WTC11 (cell line): ENCODE measurements around the gene RBM10. TPM values are rescaled to one million over a fixed set of nuclear protein-coding genes. Genes with fewer than 3 reads are reported as not detected.

Experiments
- ATAC-seq: fragments of 200-7000 bp; cut with Tn5 transposase; 2 replicates; pipeline ENCODE4 v1.10.0; 2021; ENCODE audit warnings: mild to moderate bottlenecking, moderate library complexity
- CTCF ChIA-PET: fragments of 300-600 bp; sonication (Branson Sonifier 250); formaldehyde crosslinking; loops from one replicate; lab custom pipeline; 2021; ENCODE audit warnings: antibody characterized with exemption; lab: Charles Lee
- POLR2A ChIA-PET: fragments of 350-600 bp; sonication (Branson Sonifier 250); formaldehyde crosslinking; loops from one replicate; lab custom pipeline; 2021; ENCODE audit warnings: antibody characterized with exemption; lab: Charles Lee
- DNase-seq: peaks from one replicate; pipeline ENCODE4 v3.0.0; 2021; ENCODE audit warnings: low spot score
- H3K27ac Mint-ChIP-seq: 2 replicates; pipeline ENCODE4 v1.8.0; 2021; ENCODE audit warnings: mixed read lengths
- H3K27me3 Mint-ChIP-seq: 2 replicates; pipeline ENCODE4 v1.8.0; 2021; ENCODE audit warnings: low read depth, mild to moderate bottlenecking, moderate library complexity, mixed read lengths
- H3K36me3 Mint-ChIP-seq: 2 replicates; pipeline ENCODE4 v1.8.0; 2021; ENCODE audit warnings: mixed read lengths
- H3K4me1 Mint-ChIP-seq: 2 replicates; pipeline ENCODE4 v1.8.0; 2022; ENCODE audit warnings: mixed read lengths
- H3K4me3 Mint-ChIP-seq: 2 replicates; pipeline ENCODE4 v1.8.0; 2021; ENCODE audit warnings: mild to moderate bottlenecking, moderate library complexity, mixed read lengths
- H3K9me3 Mint-ChIP-seq: 2 replicates; pipeline ENCODE4 v1.8.0; 2021; ENCODE audit warnings: mixed read lengths
- ATF2 ChIP-seq: sonication (generic); formaldehyde crosslinking; IDR thresholded peaks from 2 replicates; pipeline ENCODE4 v1.8.1; 2022; ENCODE audit warnings: low read depth, missing genetic modification reagents, borderline replicate concordance
- ATF3 ChIP-seq: sonication (generic); formaldehyde crosslinking; conservative IDR thresholded peaks from 2 replicates; pipeline ENCODE4 v1.8.1; 2022; ENCODE audit warnings: mild to moderate bottlenecking, missing genetic modification reagents
- ATF6 ChIP-seq: sonication (generic); formaldehyde crosslinking; IDR thresholded peaks from 2 replicates; pipeline ENCODE4 v1.8.1; 2023; ENCODE audit warnings: mild to moderate bottlenecking, missing genetic modification reagents
- CTCF ChIP-seq: fragments of 200-600 bp; IDR thresholded peaks from 2 replicates; pipeline ENCODE4 v1.8.0; 2022; ENCODE audit warnings: antibody characterized with exemption
- E2F1 ChIP-seq: sonication (generic); formaldehyde crosslinking; IDR thresholded peaks from 2 replicates; pipeline ENCODE4 v1.8.0; 2022; ENCODE audit warnings: mild to moderate bottlenecking, missing genetic modification reagents
- FOXP1 ChIP-seq: sonication (generic); formaldehyde crosslinking; IDR thresholded peaks from 2 replicates; pipeline ENCODE4 v1.8.0; 2022; ENCODE audit warnings: missing genetic modification reagents, mild to moderate bottlenecking, moderate library complexity, borderline replicate concordance
- GABPB1 ChIP-seq: sonication (generic); formaldehyde crosslinking; IDR thresholded peaks from 2 replicates; pipeline ENCODE4 v1.8.1; 2023; ENCODE audit warnings: mild to moderate bottlenecking, missing genetic modification reagents
- GTF2I ChIP-seq: fragments of 250-450 bp; sonication (Bioruptor Pico); conservative IDR thresholded peaks from 2 replicates; pipeline ENCODE4 v1.4.0; 2021; ENCODE audit warnings: mild to moderate bottlenecking
- HMGA2 ChIP-seq: fragments of 250-450 bp; sonication (Bioruptor Pico); IDR thresholded peaks from 2 replicates; pipeline ENCODE4 v1.4.0; 2021; ENCODE audit warnings: mild to moderate bottlenecking, moderate library complexity
- MAX ChIP-seq: sonication (generic); formaldehyde crosslinking; IDR thresholded peaks from 2 replicates; pipeline ENCODE4 v1.8.0; 2022; ENCODE audit warnings: mild to moderate bottlenecking, missing genetic modification reagents
- MLX ChIP-seq: sonication (generic); formaldehyde crosslinking; IDR thresholded peaks from 2 replicates; pipeline ENCODE4 v1.8.1; 2023; ENCODE audit warnings: mild to moderate bottlenecking, missing genetic modification reagents, moderate library complexity
- NR1H2 ChIP-seq: sonication (generic); formaldehyde crosslinking; IDR thresholded peaks from 2 replicates; pipeline ENCODE4 v1.9.0; 2021; ENCODE audit warnings: mild to moderate bottlenecking, moderate library complexity, missing genetic modification reagents
- PRRX2 ChIP-seq: fragments of 250-450 bp; sonication (Bioruptor Pico); IDR thresholded peaks from 2 replicates; pipeline ENCODE4 v1.8.0; 2021; ENCODE audit warnings: mild to moderate bottlenecking
- STAT6 ChIP-seq: sonication (generic); formaldehyde crosslinking; conservative IDR thresholded peaks from 2 replicates; pipeline ENCODE4 v1.8.1; 2023; ENCODE audit warnings: mild to moderate bottlenecking, low read depth, missing genetic modification reagents, moderate library complexity
- USF1 ChIP-seq: sonication (generic); formaldehyde crosslinking; IDR thresholded peaks from 2 replicates; pipeline ENCODE4 v1.8.0; 2022; ENCODE audit warnings: mild to moderate bottlenecking, missing genetic modification reagents
- ZNF263 ChIP-seq: sonication (generic); formaldehyde crosslinking; IDR thresholded peaks from 2 replicates; pipeline ENCODE4 v1.8.1; 2022; ENCODE audit warnings: low read depth, mild to moderate bottlenecking, moderate library complexity, missing genetic modification reagents
- ZNF423 ChIP-seq: fragments of 250-450 bp; sonication (Bioruptor Pico); IDR thresholded peaks from 2 replicates; pipeline ENCODE4 v2.1.2; 2022; ENCODE audit warnings: mild to moderate bottlenecking, moderate library complexity
- ZNF425 ChIP-seq: fragments of 250-450 bp; sonication (Bioruptor Pico); conservative IDR thresholded peaks from 2 replicates; pipeline ENCODE4 v1.9.0; 2021; ENCODE audit warnings: mild to moderate bottlenecking
- total RNA-seq: library from RNA; stranded (reverse); gene quantifications from 3 replicates; pipeline ENCODE4 v1.2.3, GENCODE V29; 2021

Gene RBM10
- total RNA-seq, 1 experiment from 2014 or later: 66.1 TPM

GRCh38 chrX:47201345-47201944 is 56.4 kb downstream of the RBM10 start:
- no peak for DNase-seq
- Mint-ChIP-seq H3K36me3 (peaks cover 66% of the 10 kb centered on the region), H3K4me1 (peaks cover 25% of the 10 kb centered on the region), H3K27ac (no peak overlapping the region), H3K9me3 (no peaks in the 10 kb centered on the region), H3K27me3 (no peaks in the 10 kb centered on the region), H3K4me3 (no peak overlapping the region)
- no peak for ATAC-seq
- POLR2A ChIA-PET: no interaction called here
- TF ChIP-seq HMGA2 (CRISPR knock-in tag): no peak
- no peak for TF ChIP-seq FOXP1 (CRISPR knock-in tag)
- TF ChIP-seq ATF2 (CRISPR knock-in tag): no peak
- no peak for TF ChIP-seq GTF2I (CRISPR knock-in tag)
- TF ChIP-seq GABPB1 (CRISPR knock-in tag): no peak
- CTCF ChIA-PET: no interaction called here

GRCh38 chrX:47202316-47202715 is 57.3 kb downstream of the RBM10 start:
- Mint-ChIP-seq H3K4me3 (no peak overlapping the region), H3K4me1 (peaks cover 17% of the 10 kb centered on the region), H3K27ac (no peak overlapping the region), H3K36me3 (peaks cover 75% of the 10 kb centered on the region), H3K9me3 (no peaks in the 10 kb centered on the region), H3K27me3 (no peaks in the 10 kb centered on the region)
- DNase-seq: no peak
- ChIA-PET POLR2A (no interaction called here), CTCF (no interaction called here)
- no peak for ATAC-seq
- no peak for TF ChIP-seq MLX
- TF ChIP-seq ZNF263 (CRISPR knock-in tag): no peak
- no peak for TF ChIP-seq ZNF425 (CRISPR knock-in tag)
- no peak for TF ChIP-seq NR1H2 (CRISPR knock-in tag)
- TF ChIP-seq ATF3 (CRISPR knock-in tag): no peak
- TF ChIP-seq STAT6 (CRISPR knock-in tag): no peak
- no peak for TF ChIP-seq ZNF423 (CRISPR knock-in tag)
- TF ChIP-seq USF1 (CRISPR knock-in tag): no peak
- no peak for TF ChIP-seq FOXP1 (CRISPR knock-in tag)
- TF ChIP-seq E2F1 (CRISPR knock-in tag): no peak
- TF ChIP-seq PRRX2 (CRISPR knock-in tag): no peak
- TF ChIP-seq CTCF: no peak
- TF ChIP-seq ATF6 (CRISPR knock-in tag): no peak
- TF ChIP-seq MAX (CRISPR knock-in tag): no peak
